ELR (cell line): ENCODE results near the gene PCDHA5.
"Not testable (repeated sequence)": the region's sequence is repeated elsewhere in the genome, so short reads cannot be mapped to it uniquely, and the experiment has no call there.

ENCODE experiments used
- DNase-seq: peaks from one replicate; pipeline ENCODE4 v3.0.0-alpha.2; 2015; ENCODE audit warnings: low read depth

PCDHA5 gene

DNA sequence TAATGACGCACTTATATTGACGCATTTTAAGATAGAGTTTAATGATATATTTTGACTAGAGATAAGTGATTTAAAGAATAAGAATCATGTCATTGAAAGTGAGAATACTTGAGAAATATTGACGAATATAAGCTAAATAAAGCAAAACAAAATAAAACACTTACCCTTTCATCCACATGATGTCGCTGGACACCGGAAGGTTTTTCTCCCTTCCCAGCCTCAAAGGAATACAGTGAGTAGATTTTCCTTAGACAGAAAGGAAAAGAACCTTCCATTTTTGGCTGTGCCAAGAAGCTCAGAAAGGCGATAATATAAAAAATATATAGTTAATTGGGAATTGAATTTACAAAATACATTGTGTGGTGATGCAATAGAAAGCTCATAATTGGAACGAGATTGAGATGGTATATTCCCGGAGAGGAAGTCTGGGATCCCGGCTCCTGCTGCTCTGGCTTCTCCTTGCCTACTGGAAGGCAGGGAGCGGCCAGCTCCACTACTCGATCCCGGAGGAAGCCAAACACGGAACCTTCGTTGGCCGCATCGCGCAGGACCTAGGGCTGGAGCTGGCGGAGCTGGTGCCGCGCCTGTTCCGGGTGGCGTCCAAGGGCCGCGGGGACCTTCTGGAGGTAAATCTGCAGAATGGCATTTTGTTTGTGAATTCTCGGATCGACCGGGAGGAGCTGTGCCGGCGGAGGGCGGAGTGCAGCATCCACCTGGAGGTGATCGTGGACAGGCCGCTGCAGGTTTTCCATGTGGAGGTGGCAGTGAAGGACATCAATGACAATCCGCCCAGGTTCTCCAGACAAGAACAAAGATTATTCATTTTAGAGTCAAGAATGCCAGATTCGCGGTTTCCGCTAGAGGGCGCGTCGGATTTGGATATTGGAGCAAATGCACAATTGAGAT lies at the start of gene PCDHA5:
TSS of gene PCDHA5 (plus strand) at position 239 of the 906 bp plus-strand sequence.
- peak; percentile 48 for DNase-seq

DNA sequence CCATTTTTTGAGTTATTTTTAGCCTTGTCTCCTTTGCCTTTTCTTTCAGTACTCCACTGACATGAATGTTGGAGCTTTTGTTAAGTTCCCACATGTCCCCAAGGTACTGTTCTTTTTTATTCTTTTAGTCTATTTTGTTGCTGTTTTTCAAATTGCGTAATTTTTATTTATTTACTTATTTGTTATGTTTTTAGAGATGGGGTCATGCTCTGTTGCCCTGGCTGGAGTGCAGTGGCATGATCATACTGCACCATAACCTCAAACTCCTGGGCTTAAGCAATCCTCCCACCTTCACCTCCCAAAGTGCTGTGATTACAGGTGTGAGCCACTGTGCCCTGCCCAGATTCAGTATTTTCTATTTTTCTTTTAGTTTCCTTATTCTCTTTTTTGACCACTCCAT lies 40.9 kb upstream of the PCDHA5 start:
- no peak for DNase-seq

DNA sequence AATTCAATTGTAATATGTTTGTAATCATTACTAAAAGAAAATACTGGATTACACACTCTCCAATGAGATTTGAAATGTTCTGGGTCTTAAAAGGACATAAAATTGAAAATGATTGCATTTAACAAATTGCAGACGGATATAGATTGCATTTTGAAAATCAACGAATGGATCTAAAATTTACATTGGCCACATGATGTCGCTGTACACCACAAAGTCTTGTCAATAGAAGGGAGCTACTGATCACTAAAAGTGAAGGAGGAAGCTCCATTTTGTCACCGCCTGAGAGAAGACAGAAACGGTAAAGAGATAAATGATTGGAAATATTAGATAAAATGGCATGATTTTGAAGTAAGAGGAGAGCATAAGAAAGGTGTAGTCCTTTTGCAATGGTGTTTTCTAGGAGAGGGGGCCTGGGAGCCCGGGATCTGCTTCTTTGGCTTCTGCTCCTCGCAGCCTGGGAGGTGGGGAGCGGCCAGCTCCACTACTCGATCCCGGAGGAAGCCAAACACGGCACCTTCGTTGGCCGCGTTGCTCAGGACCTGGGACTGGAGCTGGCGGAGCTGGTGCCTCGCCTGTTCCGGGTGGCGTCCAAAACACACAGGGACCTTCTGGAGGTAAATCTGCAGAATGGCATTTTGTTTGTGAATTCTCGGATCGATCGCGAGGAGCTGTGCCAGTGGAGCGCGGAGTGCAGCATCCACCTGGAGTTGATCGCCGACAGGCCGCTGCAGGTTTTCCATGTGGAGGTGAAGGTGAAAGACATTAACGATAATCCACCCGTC lies 35.3 kb upstream of the PCDHA5 start, which contains the start of gene PCDHA1:
TSS of gene PCDHA1 (plus strand) at position 236 of the 782 bp plus-strand sequence.
- peak; percentile 14 for DNase-seq

DNA sequence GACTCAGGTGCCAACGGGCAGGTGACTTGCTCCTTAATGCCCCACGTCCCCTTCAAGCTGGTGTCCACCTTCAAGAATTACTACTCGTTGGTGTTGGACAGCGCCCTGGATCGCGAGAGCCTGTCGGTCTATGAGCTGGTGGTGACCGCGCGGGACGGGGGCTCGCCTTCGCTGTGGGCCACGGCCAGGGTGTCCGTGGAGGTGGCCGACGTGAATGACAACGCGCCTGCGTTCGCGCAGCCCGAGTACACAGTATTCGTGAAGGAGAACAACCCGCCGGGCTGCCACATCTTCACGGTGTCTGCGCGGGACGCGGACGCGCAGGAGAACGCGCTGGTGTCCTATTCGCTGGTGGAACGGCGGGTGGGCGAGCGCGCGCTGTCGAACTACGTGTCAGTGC lies 34.0 kb upstream of the PCDHA5 start:
- not testable (repeated sequence) for DNase-seq

DNA sequence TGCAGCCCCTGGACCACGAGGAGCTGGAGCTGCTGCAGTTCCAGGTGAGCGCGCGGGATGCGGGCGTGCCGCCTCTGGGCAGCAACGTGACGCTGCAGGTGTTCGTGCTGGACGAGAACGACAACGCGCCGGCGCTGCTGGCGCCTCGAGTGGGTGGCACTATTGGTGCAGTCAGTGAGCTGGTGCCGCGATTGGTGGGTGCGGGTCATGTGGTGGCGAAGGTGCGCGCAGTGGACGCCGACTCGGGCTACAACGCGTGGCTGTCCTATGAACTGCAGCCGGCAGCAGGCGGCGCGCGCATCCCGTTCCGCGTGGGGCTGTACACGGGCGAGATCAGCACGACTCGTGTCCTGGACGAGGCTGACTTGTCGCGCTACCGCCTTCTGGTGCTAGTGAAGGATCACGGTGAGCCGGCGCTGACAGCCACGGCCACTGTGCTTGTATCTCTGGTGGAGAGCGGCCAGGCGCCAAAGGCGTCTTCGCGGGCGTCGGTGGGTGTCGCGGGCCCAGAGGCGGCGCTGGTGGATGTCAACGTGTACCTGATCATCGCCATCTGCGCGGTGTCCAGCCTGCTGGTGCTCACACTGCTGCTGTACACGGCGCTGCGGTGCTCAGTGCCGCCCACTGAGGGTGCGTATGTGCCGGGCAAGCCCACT lies 33.4 kb upstream of the PCDHA5 start:
- DNase-seq: not testable (repeated sequence)

DNA sequence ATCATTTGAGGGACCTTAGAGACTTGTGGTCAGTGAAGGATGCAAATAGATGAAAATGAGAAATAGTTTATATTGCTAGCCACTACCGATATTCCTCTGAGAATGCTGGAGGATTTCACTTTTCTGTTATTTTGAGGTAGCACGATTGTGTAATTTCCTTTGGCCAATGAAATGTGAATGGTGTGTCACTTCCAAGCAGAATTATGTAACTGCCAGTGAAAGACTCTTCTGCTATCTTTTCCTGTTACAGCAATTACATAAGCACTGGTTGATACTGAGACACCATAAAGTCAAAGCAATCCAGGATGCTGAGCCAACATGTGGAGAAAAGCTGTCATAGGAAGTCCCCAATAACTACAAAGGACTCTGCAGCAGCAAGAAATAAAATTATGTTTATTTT lies 30.3 kb upstream of the PCDHA5 start:
- no peak for DNase-seq

DNA sequence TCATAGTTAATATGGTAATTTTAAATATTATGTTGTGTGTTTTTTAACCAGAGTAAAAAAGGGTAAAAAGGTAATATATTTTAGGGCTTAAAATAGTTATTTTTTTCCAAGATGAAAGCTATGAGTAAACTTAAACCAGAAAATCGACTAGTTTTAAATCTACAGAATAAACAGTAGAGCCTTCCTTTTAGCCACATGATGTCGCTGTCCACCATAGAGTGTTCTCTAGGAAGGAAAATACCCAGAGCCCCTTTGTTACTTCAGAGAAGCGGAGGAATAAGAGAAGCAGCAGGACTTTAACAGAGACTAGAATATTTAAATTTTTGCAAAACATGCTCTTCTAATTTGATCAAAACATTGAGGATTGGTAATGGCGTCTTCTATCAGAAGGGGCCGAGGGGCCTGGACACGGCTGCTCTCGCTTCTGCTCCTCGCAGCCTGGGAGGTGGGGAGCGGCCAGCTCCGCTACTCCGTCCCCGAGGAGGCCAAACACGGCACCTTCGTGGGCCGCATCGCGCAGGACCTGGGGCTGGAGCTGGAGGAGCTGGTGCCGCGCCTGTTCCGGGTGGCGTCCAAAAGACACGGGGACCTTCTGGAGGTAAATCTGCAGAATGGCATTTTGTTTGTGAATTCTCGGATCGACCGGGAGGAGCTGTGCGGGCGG lies 26.7 kb upstream of the PCDHA5 start, which contains the start of gene PCDHA2:
TSS of gene PCDHA2 (plus strand) at position 258 of the 664 bp plus-strand sequence.
- DNase-seq: peak; percentile 8

DNA sequence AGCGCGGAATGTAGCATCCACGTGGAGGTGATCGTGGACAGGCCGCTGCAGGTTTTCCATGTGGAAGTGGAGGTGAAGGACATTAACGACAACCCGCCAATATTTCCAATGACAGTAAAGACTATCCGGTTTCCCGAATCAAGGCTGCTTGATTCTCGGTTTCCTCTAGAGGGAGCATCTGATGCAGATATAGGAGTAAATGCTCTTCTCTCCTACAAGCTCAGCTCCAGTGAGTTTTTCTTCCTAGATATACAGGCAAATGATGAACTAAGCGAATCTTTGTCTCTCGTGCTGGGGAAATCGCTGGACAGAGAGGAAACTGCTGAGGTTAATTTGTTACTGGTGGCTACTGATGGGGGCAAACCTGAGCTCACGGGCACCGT lies 26.2 kb upstream of the PCDHA5 start:
- peak; percentile 18 for DNase-seq

DNA sequence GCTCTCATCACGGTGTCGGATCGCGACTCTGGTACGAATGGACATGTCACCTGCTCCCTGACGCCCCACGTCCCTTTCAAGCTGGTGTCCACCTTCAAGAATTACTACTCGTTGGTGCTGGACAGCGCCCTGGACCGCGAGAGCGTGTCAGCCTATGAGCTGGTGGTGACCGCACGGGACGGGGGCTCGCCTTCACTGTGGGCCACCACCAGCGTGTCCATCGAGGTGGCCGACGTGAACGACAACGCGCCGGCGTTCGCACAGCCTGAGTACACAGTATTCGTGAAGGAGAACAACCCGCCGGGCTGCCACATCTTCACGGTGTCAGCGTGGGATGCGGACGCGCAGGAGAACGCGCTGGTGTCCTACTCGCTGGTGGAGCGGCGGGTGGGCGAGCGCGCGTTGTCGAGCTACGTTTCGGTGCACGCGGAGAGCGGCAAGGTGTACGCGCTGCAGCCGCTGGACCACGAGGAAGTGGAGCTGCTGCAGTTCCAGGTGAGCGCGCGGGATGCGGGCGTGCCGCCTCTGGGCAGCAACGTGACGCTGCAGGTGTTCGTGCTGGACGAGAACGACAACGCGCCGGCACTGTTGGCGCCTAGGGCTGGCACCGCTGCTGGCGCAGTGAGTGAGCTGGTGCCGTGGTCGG lies 25.2 kb upstream of the PCDHA5 start:
- not testable (repeated sequence) for DNase-seq

DNA sequence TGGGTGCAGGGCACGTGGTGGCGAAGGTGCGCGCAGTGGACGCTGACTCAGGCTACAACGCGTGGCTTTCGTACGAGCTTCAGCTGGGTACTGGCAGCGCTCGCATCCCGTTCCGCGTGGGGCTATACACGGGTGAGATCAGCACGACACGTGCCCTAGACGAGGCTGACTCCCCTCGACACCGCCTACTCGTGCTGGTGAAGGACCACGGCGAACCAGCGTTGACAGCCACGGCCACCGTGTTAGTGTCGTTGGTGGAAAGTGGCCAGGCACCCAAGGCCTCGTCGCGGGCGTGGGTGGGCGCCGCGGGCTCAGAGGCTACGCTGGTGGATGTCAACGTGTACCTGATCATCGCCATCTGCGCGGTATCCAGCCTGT lies 24.7 kb upstream of the PCDHA5 start:
- DNase-seq: no peak

DNA sequence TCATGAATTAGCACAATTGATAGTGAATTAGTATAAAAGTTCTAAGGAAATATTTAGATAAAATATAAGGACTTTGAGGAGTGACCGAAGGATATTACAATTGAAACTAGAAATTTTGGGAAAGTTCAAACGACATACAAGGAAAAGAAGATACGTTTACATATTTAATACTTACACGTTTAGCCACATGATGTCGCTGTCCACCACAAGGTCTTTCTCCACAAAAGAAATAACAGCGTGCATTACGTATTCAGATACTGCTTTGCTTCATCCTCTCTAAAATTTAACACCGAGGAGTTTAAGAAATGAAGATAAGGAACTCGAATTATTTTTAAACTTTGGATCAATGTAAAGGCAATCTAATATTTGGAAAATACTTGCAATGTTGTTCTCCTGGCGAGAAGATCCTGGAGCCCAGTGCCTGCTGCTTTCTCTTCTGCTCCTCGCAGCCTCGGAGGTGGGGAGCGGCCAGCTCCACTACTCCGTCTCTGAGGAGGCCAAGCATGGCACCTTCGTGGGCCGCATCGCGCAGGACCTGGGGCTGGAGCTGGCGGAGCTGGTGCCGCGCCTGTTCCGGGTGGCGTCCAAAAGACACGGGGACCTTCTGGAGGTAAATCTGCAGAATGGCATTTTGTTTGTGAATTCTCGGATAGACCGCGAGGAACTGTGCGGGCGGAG lies 20.5 kb upstream of the PCDHA5 start, which contains the start of gene PCDHA3:
TSS of gene PCDHA3 (plus strand) at position 242 of the 678 bp plus-strand sequence.
- peak; percentile 6 for DNase-seq

DNA sequence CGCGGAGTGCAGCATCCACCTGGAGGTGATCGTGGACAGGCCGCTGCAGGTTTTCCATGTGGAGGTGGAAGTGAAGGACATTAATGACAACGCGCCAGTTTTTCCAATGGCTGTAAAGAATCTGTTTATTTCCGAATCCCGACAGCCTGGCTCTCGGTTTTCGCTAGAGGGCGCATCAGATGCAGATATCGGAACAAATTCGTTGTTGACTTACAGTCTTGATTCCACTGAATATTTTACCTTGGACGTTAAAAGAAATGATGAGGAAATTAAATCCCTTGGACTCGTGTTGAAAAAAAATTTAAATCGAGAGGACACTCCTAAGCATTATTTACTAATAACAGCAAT lies 19.9 kb upstream of the PCDHA5 start:
- DNase-seq: no peak

DNA sequence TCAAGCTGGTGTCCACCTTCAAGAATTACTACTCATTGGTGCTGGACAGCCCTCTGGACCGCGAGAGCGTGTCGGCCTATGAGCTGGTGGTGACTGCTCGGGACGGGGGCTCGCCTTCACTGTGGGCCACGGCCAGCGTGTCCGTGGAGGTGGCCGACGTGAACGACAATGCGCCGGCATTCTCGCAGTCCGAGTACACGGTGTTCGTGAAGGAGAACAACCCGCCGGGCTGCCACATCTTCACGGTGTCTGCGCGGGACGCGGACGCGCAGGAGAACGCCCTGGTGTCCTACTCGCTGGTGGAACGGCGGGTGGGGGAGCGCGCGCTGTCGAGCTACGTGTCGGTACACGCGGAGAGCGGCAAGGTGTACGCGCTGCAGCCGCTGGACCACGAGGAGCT lies 19.0 kb upstream of the PCDHA5 start:
- DNase-seq: not testable (repeated sequence)

DNA sequence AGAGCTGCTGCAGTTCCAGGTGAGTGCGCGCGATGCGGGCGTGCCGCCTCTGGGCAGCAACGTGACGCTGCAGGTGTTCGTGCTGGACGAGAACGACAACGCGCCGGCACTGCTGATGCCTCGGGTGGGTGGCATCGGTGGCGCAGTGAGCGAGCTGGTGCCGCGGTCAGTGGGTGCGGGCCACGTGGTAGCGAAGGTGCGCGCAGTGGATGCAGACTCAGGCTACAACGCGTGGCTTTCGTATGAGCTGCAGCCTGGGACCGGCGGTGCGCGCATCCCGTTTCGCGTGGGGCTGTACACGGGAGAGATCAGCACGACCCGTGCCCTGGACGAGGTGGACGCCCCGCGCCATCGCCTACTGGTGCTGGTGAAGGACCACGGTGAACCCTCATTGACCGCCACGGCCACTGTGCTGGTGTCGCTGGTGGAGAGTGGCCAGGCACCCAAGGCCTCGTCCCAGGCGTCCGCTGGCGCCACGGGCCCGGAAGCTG lies 18.6 kb upstream of the PCDHA5 start:
- no peak for DNase-seq

DNA sequence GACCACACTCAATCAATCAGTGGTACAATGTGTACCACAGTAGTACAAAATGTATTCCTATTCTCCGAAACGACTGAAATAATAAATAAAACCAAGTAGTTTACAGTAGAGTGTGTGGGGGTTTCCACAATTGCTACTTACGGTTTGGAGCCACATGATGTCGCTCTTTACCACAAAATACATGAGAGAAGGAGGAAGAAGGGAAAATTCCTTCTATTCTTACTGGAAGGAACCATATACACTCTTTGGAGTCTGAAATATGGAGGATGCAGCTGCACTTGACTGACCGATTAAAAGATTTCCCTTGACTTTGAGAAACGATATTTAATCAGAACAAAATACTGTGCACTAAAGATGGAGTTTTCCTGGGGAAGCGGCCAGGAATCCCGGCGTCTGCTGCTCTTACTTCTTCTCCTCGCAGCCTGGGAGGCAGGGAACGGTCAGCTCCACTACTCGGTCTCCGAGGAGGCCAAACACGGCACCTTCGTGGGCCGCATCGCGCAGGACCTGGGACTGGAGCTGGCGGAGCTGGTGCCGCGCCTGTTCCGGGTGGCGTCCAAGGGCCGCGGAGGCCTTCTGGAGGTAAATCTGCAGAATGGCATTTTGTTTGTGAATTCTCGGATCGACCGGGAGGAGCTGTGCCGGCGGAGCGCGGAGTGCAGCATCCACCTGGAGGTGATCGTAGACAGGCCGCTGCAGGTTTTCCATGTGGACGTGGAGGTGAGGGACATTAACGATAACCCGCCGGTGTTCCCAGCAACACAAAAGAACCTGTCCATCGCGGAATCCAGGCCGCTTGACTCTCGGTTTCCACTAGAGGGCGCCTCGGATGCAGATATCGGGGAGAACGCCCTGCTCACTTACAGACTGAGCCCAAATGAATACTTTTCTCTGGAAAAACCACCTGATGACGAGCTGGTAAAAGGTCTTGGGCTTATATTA lies 14.3 kb upstream of the PCDHA5 start, which contains the start of gene PCDHA4:
TSS of gene PCDHA4 (plus strand) at position 235 of the 942 bp plus-strand sequence.
- peak; percentile 14 for DNase-seq

DNA sequence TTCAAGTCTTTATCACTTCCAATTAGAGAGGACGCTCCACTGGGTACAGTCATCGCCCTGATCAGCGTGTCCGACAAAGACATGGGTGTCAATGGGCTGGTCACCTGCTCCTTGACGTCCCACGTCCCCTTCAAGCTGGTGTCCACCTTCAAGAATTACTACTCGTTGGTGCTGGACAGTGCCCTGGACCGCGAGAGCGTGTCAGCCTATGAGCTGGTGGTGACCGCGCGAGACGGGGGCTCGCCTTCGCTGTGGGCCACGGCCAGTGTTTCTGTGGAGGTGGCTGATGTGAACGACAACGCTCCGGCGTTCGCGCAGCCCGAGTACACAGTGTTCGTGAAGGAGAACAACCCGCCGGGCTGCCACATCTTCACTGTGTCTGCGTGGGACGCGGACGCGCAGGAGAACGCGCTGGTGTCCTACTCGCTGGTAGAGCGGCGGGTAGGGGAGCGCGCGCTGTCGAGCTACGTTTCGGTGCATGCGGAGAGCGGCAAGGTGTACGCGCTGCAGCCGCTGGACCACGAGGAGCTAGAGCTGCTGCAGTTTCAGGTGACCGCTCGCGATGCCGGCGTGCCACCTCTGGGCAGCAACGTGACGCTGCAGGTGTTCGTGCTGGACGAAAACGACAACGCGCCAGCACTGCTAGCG lies 13.0 kb upstream of the PCDHA5 start:
- DNase-seq: not testable (repeated sequence)

DNA sequence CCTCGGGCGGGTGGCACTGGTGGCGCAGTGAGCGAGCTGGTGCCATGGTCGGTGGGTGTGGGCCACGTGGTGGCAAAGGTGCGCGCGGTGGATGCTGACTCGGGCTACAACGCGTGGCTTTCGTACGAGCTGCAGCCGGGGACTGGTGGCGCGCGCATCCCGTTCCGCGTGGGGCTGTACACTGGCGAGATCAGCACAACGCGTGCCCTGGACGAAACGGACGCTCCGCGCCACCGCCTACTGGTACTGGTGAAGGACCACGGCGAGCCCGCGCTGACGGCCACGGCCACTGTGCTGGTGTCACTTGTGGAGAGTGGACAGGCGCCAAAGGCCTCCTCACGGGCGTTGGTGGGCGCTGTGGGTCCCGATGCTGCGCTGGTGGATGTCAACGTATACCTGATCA lies 12.5 kb upstream of the PCDHA5 start:
- DNase-seq: no peak

DNA sequence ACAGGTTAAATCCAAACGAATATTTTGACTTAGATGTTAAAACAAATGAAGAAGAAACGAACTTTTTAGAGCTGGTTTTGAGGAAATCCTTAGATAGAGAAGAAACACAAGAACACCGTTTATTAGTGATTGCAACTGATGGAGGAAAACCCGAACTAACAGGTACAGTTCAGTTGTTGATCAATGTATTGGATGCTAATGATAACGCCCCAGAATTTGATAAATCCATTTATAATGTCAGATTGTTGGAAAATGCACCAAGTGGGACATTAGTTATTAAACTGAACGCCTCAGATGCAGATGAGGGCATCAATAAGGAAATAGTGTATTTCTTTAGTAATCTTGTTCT lies 842 bp downstream of the PCDHA5 start:
- no peak for DNase-seq

DNA sequence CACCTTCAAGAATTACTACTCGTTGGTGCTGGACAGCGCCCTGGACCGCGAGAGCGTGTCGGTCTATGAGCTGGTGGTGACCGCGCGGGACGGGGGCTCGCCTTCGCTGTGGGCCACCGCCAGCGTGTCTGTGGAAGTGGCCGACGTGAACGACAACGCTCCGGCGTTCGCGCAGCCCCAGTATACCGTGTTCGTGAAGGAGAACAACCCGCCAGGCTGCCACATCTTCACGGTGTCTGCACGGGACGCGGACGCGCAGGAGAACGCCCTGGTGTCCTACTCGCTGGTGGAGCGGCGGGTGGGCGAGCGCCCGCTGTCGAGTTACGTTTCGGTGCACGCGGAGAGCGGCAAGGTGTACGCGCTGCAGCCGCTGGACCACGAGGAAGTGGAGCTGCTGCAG lies 1.6 kb downstream of the PCDHA5 start:
- DNase-seq: not testable (repeated sequence)
